GM12873 (cell line): ENCODE results near the gene TNIK.

ENCODE experiments used
- CTCF ChIP-seq: IDR thresholded peaks from 2 replicates; pipeline ENCODE4 v1.5.1; 2012; ENCODE audit warnings: low read depth, mild to moderate bottlenecking, moderate library complexity, low read length, control low read depth; ENCODE audit not compliant: insufficient read depth; ENCODE audit errors: missing control alignments

Gene TNIK

DNA sequence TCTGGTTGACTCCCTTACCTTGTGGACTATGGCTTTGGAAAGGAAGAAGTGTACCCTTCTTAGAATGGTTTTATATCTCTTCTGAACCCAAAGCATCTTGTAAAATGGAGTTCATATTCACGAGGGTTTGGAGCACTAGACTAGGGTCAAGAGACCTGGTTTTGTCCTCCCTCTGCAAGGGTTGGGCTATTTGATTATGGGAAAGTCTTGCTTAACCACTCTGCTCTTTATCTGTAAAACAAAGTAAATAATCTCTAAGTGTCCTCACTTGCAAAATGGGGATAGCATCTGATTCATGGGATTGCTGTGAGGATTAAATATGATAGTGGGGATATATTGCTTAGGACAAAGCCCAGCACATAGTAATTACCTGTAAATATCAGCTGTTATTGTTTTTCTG is 415.8 kb downstream of the TNIK start:
- TF ChIP-seq CTCF = no peak

- TF ChIP-seq CTCF = no peak
Measured at GRCh38 chr3:171039674-171040073, 420.5 kb downstream of the TNIK start.

DNA sequence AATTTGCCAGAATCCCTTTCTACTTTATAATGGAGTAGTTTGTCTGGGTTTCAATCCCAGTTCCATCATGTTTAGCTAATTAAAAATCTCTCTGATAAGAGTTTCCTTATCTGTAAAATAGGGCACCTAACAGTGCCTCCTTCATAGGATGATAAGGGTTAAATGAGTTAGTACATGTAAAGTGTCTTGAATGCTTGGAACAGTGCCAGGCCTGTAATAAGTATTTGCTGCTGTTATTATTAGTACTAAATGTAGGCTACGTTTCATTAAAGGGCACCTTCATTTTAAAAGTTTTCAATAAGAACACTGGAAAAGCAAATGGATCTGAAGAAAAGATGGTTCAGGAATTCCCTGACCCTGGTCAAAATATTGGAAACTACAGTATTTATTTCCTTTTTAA is 421.9 kb downstream of the TNIK start:
- TF ChIP-seq CTCF = no peak

GRCh38 chr3:171028779-171029232 is 431.4 kb downstream of the TNIK start:
- TF ChIP-seq CTCF = no peak

DNA sequence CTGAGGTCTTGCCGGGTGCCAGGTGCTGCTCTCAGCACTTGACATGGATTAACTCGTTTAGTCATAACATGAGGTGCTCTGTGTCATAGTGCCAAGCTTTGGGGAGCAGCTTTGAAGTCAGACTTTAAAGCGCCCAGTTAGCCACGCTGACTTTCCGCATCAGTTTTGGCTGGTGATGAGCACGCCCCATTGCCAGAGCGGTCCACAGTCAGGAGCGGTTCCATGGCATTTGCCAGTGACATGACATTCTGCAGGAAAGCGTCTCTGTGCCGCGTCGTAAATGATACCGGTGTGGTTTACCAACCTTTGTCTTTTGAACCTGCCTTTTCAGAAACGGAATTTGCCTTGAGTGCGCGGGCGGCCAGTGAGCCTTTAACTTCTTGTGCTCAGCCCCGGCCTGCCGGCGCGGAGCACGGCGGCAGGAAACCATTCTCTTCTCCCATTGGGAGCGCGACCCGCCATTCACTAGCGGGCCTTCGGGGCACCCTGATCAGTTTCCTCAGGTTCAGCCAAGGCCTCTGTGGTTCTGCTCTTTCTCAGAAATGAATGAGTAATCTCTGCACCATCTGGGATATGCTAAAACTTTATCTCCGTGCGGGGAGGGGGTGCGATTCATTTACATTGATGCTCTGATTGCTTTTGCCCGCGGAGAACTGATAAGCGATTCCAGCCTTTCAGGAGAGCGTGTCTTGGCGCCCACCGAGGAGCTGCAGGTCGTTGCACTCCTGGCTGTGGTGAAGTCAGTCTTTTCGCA is 432.0 kb downstream of the TNIK start:
- no peak for TF ChIP-seq CTCF

GRCh38 chr3:171026597-171027293 is 433.5 kb downstream of the TNIK start, which contains the start of gene SLC2A2:
Gene SLC2A2 (minus strand): TSS chr3:171026720. CDS start chr3:171026670, 50 bp downstream.
- no peak for TF ChIP-seq CTCF

DNA sequence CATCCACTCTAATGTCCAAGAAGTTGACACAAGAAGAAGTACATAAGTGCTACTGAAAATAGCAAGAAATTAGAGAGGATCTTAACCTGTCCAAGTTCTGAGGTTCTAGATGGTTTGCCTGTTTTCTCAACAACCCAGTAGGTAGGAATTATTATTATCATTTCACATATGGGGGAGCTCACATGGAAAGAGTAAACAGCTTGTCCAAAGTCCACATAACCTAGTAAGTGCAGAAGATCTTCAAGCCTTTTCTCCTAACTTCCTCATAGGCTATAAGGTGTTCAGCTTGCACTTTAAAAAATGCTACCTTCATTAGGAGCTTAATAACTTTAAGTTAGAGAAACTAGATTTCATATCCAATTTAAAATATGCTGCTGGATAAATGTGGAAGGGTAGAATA is 436.6 kb downstream of the TNIK start:
- TF ChIP-seq CTCF = no peak
